ENCODE results near the gene CCDC18.
"Not testable (repeated sequence)": the region's sequence is repeated elsewhere in the genome, so short reads cannot be mapped to it uniquely, and the experiment has no call there.

Gene CCDC18

DNA sequence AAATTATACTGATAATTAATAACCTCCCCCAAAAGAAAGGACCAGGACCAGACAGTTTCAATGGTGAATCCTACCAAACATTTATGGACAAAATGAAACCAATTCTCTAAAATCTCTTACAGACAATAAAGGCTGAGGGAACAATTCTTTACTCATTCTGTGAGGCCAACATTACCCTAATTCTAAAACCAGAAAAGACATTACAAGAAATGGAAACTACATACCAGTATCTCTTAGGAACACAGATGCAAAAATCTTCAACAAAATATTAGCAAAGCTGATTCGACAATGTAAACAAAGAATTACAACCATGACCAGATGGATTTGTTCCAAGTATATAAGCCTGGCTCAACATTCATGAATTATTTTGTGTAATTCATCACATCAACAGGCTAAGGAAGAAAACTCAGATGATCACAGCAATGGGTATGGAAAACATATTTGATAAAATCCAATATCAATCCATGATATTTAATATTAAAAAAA lies 8.9 kb upstream of the CCDC18 start:
- FAIRE-seq (no peak), DNase-seq (ENCODE audit: low spot score) (no peak)

DNA sequence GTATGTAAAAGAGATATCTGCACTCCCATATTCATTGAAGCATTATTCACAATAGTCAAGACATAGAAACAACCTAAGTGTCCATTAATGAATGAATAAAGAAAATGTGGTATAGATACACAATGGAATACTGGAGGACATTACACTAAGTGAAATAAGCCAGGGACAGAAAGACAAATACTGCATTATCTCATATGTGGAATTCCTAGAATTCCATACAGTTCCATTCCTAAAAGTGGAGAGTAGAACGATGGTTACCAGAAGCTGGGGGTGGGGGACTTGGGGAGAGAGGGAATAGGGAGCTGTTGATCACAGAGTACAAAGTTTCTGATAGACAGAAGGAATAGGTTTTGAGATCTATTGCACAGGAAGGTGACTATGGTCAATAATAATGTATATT lies 7.7 kb upstream of the CCDC18 start:
- no peak for FAIRE-seq

DNA sequence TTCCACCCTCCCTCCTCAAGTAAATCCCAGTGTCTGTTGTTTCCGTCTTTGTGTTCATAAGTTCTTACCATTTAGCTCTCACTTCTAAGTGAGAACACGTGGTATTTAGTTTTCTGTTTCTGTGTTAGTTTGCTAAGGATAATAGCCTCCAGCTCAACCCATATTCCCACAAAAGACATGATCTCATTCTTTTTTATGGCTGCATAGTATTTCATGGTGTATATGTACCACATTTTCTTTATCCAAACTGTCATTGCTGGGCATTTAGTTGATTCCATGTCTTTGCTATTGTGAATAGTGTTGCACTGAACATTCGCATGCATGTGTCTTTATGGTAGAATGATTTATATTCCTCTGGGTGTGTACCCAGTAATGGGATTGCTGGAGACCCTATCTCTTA lies 5.9 kb upstream of the CCDC18 start:
- not testable (repeated sequence) for FAIRE-seq; DNase-seq (ENCODE audit: low spot score)

More for the DNA sequence above, 7.7 kb upstream of the CCDC18 start:
- no peak for DNase-seq (ENCODE audit: low spot score)

DNA sequence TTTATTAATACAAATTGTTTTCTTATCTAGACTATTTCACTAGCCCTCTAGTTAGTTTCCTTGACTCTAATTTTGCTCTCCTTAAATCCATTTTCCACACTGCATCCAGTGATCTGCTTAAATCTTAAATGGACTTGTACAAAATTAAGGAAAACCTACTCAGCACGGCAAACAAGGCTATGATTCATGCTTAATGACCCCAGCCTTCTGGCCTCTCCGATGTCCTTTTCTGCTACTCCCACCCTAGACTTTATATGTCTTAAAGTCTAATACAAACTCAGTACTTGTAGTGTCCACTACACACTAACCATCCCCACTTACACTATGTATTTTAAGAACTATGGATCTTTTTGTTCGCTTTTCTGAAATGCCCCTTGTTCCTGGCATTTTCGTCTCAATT lies 2.5 kb upstream of the CCDC18 start:
- FAIRE-seq (peak; percentile 68), DNase-seq (ENCODE audit: low spot score) (no peak)

DNA sequence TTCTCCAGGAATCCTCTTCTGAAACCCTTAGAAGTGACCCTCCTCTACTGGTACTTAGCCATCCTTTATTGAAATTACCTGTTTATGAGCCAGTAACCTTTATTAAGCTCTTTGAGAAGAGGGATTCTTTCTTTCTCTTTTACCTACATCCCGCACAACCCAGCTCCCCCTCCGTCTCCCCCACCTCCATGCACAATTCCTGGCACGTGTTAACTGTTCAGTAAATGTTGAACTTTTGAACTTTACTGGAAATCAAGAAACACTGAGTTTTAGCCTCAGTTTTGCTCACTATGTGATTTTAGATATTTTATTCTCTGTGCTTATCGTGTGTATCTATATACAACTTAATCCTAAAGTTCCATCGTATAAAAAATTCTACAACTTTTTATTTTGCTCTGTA lies 2.1 kb upstream of the CCDC18 start:
- no peak for DNase-seq (ENCODE audit: low spot score)
- no peak for FAIRE-seq

DNA sequence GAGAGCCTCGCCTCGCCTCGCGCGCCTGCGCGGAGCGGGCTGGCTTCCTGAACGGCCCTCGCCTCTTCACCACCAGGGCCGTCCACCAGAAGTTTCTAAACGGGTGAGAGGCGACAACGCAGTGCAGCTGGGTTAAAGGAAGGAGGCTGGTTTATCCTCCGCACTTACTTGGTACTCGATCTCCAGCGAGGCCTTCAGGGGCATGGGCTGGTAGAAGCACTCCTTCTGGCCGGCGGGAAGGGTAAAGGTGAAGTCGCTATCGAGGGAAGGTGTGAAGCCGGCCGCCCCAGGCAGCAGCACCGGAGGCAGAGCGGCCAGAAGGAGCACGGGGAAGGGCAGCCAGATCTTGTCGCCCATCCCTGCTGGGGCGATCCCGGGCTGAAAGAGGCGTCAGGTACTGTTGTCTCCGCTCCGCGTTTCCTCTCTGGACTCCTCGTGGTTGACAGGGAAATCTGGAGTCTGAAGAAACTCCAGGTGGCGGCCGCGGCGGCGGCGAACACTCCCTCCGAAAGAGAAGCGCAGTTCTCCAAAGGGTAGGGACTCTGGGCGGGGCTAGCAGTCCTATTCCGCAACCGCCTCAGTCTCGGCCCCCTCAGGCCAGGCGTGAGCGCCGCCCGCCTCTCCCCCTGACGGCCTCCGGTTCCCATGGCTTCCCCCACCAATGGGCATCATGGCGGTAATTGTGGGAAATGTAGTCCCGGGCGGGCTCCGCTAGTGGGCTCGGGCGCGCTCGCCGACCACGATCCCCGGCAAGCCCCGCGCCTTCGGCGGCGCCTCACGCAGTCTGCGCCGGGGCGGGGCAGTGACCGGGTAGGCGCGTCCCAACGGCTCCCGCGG lies 420 bp upstream of the CCDC18 start, which contains the start of gene TMED5:
TMED5 (minus strand) TSS at position 528 of the 837 bp plus-strand sequence; CDS start at position 357, 171 bp downstream.
- peak; percentile 95 for DNase-seq (ENCODE audit: low spot score)
- peak; percentile 81 for FAIRE-seq

DNA sequence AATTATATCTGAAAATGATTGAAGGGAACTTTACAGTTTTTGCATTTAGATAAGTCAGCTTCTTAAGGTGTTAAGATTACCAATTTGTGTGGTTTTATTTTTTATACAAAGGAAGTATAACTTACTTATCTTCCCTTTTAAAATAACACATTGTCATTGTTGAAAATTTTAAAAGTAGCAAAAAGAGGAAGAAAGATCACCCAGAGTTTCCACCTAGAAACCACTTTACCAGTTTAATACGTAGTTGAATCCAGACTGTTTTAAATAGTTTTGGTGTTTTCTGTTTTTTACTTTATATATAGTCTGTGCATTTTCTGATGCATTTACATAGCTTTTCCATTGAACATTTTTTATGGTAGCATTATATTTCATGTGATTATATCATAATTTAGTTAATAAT lies 6.1 kb downstream of the CCDC18 start:
- DNase-seq (ENCODE audit: low spot score) (no peak), FAIRE-seq (peak; percentile 7)

DNA sequence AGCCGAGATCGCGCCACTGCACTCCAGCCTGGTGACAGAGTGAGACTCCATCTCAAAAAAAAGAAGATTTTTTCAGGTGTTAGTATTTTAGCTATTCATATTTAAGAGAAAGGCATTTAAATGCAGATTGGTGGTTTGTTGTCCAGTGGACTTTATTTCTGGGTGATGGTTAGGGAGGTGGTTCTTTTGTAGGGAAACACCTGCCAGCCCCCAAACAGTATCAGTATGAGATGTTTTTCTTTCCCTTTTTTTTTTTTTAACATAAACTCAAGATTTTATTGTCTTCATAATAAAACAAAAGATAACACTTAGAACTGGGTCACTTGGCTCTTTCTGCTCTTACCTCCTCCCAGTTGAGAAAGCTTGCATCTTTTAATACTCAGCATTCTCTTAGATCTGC lies 9.9 kb downstream of the CCDC18 start:
- no peak for DNase-seq (ENCODE audit: low spot score)
- no peak for FAIRE-seq

DNA sequence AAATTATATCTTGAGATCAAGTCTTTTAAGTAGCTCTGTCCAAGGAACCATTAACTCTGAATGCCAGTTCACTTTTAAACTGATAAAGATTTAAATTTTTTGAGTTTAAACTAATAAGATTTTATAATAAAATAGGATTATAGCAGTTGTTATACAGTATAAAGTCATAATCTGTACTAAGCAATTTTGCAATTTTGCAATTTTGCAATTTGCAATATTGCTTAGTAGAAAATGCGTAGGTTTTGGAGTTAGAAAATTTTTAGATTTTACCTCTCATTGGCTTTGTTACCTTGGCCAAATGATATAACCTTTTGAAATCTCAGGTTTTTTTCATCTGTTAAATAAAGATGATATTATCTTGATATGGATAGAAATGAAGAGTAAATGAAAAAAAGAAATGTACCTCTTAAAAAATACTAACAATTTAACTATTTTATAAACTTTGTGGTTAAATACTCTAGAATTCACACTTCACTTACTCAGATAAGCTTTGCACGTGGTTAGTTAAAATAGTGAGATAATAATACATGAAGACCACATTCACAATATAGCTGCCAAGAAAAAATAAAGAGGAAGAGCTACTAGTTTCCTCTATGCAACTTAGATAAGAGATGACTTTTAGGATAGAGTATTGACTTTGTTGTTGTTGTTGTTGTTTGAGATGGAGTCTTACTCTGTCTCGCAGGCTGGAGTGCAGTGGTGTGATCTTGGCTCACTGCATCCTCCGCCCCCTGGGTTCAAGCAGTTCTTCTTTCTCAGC lies 13.9 kb downstream of the CCDC18 start:
- FAIRE-seq (peak; percentile 62), DNase-seq (ENCODE audit: low spot score) (no peak)

DNA sequence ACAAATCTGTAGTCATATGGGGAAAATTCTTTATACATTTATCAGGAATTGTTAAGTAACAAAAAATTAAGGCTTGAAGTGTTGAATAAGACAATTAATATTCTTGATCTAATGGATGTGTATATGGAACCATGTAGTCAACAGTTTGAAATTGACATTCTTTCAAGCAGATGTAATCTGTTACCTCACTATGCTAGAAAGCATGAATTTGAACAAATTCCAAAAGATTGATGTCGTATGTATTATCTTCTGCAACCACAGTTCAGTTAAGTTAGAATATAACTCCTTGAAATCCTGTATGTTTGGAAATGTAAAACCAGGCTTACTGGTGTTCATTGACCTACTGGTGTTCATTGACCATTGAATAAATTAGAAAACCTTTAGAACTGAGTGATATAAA lies 16.1 kb downstream of the CCDC18 start:
- DNase-seq (ENCODE audit: low spot score) (peak; percentile 31), FAIRE-seq (peak; percentile 54)

DNA sequence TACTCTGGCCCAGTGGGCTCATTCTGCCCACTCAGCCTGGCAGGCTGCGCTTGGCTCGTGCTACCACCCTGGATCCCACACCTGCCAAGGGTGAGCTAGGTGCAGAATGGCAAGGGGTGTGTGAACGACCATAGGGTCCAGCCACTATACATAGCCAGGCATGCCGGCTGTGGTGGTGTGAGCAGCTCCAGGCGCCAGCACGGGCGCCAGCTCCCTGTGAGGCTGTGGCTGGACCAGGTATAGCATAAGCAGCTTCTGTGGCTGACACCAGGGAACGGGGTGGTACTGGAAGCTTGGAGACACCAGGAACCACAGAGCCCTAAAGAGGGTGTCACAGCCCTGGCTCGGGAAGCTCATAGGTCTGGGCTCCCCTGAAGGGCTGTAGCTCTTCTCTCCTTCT lies 18.6 kb downstream of the CCDC18 start:
- DNase-seq (ENCODE audit: low spot score) = no peak
- no peak for FAIRE-seq

DNA sequence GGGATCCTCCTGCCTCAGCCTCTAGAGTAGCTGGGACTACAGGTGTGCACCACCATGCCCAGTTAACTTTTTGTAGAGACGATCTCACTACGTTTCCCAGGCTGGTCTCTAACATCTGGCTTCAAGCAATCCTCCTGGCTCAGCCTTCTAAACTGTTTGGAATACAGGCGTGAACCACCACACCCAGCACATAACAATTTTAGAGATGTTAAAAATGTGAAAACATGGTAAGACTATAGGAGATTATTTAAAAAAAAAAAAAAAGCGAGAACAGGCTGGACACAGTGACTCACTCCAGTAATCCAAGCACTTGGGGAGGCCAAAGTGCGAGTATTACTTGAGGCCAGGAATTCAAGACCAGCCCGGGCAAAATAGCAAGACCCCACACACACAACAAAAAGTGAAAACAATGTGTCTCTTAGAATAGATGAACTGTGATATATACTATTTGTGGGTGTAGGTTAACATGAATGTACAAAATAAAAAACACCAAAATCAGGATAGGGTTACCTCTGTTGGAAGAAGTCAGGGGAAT lies 19.6 kb downstream of the CCDC18 start:
- no peak for FAIRE-seq

DNA sequence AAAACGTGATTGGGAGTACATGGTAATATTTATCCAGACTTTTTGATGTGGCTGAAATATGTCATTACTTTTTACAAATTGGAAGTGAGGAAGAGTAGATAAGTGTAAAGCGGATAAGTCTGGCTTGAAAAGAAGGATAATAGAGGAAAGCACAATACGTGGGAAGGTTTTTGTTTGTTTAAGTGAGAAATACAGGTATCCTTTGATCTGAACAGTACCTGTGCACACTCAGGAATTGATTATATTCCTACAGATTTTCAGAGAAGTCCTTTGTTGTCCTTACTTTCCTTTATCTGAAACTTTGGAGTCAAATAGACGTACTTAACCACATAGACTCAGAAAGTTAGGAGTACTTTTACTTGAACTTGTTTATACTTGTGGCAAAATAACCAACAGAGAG lies 20.2 kb downstream of the CCDC18 start:
- FAIRE-seq = no peak
- DNase-seq (ENCODE audit: low spot score) = no peak

More for the DNA sequence above, 19.6 kb downstream of the CCDC18 start:
- DNase-seq (ENCODE audit: low spot score) = no peak

DNA sequence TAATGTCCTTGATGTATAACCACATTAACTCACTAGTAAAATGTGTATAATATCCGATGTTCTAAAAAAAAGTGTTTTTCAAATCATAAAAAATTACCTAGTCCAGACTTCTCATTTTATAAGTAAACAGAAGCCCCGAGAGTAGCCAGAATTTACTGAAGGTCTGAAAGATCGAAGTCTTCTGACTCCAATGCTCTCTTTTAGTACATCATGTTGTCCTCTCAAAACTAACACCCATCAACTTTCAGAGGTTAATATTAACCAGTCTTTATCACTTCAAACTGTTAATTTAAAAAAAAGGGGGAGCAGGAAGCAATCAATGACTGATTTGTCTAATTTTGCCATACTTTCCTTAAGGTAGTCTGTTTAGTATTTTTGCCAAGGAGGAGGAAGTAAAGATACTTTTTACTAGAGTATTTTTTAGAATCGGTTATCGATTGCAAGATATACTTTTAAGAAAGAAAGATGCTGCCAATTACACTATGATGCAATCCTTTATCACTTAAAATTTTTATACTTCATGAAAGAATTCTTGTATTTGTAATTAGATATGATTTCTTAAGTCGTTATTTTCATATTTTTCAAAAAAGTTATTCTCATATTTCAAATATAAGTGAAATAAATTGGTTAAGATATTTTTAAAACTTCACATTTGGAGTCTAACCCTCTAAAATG lies 25.5 kb downstream of the CCDC18 start:
- FAIRE-seq (peak; percentile 25), DNase-seq (ENCODE audit: low spot score) (no peak)

DNA sequence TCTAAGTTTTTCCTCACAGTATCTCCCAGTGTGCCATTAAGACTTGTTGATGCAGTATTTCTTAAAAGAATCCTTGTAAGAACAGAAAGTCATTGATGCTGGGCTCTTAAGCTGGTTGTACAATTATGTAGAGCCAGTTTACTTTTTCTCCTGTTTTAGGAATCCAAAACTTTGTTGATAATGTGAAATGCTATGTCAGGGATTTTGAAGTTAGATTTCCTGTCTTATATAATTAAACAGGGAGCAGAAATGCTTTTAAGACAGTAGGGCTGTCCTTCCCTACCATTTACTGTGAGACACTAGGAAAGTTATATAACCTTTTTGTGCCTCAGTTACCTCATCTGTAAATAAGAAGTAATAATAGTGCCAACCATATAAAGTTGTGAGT lies 26.0 kb downstream of the CCDC18 start:
- no peak for DNase-seq (ENCODE audit: low spot score)
- no peak for FAIRE-seq

DNA sequence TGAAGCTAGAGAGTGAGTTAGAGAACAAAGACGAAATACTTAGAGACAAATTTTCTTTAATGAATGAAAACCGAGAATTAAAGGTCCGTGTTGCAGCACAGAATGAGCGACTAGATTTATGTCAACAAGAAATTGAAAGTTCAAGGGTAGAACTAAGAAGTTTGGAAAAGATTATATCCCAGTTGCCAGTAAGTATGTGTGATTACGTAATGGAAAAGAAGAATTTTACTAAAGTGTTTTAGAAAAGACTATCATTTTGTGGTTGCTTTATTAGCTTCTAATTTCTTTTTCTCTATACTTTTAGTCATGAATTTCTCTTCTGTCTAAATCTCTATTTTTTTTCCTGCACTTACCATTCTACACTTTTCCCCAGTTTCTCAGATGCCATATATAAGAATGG lies 26.7 kb downstream of the CCDC18 start:
- DNase-seq (ENCODE audit: low spot score) (no peak), FAIRE-seq (no peak)

DNA sequence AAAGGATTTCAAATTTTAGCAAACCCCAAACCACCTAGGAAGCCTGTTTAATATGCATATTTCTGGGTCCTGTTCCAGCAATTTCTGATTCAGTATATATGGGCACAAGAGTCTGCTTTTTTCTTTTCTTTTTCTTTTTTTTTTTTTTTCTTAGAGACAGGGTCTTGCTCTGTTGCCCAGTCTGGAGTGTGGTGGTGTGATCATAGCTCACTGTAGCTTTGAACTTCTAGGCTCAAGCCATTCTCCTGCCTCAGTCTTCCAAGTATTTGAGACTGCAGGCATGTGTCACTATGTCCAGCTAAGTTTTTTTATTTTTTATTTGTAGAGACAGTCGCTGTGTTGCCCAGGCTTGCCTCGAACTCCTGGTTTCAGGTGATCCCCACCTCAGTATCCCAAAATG lies 34.8 kb downstream of the CCDC18 start:
- no peak for FAIRE-seq

DNA sequence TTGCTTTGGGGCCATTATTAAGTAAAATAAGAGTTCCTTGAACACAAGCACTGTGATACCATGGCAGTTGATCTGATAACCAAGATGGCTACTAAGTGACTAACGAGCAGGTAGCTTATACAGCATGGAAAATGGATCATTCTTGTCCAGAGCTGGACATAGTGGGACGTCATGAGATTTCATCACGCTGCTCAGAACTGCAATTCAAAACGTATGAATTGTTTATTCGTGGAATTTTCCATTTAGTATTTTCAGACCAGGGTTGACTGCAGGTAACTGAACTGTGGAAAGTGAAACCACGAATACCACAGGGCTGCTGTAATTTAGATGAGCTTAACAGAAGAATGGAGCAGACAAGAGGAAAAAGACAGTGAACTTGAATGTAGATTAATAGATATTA lies 38.9 kb downstream of the CCDC18 start:
- FAIRE-seq = peak; percentile 96
- DNase-seq (ENCODE audit: low spot score) = peak; percentile 58

More for the DNA sequence above, 34.8 kb downstream of the CCDC18 start:
- DNase-seq (ENCODE audit: low spot score) = no peak

DNA sequence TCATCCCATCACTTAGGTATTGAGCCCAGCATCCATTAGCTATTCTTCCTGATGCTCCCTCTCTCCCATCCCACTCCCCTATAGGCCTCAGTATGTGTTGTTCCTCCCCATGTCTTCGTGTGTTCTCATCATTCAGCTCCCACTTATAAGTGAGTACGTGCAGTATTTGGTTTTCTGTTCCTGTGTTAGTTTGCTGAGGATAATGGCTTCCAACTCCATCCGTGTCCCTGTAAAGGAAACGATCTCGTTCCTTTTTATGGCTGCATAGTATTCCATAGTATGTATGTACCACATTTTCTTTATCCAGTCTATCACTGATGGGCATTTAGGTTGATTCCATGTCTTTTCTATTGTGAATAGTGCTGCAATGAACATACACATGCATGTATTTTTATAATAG lies 40.2 kb downstream of the CCDC18 start:
- FAIRE-seq = not testable (repeated sequence)

DNA sequence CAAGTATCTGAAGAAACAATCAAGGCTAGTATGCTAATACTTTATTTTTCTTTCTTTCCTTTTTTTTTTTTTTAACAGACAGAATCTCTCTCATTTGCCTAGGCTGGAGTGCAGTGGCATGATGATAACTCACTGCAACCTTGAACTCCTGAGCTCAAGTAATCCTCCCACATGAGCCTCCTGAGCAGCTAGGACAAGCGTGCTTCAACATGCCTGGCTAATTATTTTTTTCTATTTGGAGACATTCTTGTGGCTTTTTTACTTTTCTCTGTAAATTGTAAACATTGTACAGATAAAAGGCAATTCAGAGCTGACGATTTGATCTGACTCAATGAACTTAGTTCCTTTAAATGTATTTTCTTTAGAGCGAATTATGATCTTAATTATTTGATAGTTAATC lies 41.4 kb downstream of the CCDC18 start:
- FAIRE-seq (peak; percentile 8), DNase-seq (ENCODE audit: low spot score) (no peak)

More for the DNA sequence above, 40.2 kb downstream of the CCDC18 start:
- DNase-seq (ENCODE audit: low spot score) = not testable (repeated sequence)

DNA sequence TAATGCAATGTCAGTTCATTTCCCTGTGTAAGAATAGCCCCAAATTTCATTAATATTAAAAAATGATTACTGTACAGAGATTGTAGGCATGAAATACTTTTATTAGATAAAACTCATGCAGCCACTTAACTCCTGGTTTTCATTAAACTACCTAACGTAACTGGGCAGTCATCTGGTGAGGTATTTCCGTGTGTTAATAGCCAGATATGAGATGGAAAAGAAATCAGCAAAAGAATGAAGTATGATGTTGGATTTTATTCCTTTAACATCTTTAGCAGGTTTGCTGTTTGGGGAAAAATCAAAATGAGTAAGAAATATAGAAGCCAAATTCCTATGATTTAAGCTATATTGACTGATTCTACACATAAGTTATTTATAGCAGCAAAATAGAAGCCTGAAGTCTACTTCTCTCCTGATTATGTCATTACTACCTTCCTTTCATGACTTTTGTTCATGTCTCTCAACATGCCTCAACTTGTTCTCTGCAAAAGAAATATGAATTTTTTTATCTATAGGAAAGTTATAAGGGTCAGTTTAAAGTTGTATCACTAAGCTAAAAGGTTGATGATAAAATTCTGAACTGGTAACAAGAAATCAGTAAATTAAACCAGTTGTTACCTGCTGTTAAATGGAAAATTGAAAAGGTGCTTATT lies 42.6 kb downstream of the CCDC18 start:
- DNase-seq (ENCODE audit: low spot score) (no peak), FAIRE-seq (no peak)
